Ectodermal cell (in vitro differentiated cells): Measurements from ENCODE around the gene KANK3.
A peak's percentile ranks its signal among the peaks of the same experiment; 100 is the strongest.
"Not testable (repeated sequence)": the region's sequence is repeated elsewhere in the genome, so short reads cannot be mapped to it uniquely, and the experiment has no call there.

Experiments used
- H3K27ac ChIP-seq: 2 replicates; pipeline ENCODE4 v1.7.0; 2013; ENCODE audit warnings: mild to moderate bottlenecking, low read depth, low read length; ENCODE audit not compliant: insufficient read depth, poor library complexity, severe bottlenecking
- H3K27me3 ChIP-seq: 2 replicates; pipeline ENCODE4 v1.7.0; 2013; ENCODE audit warnings: mild to moderate bottlenecking, low read length; ENCODE audit not compliant: insufficient read depth, control insufficient read depth, poor library complexity, severe bottlenecking
- H3K36me3 ChIP-seq: one replicate; pipeline ENCODE4 v1.7.0; 2013; ENCODE audit warnings: low read length; ENCODE audit not compliant: control insufficient read depth, insufficient read depth
- H3K4me1 ChIP-seq: one replicate; pipeline ENCODE4 v1.7.0; 2013; ENCODE audit warnings: low read length; ENCODE audit not compliant: control insufficient read depth, insufficient read depth
- H3K4me3 ChIP-seq: 2 replicates; pipeline ENCODE4 v1.7.0; 2013; ENCODE audit warnings: low read depth, low read length, control low read depth; ENCODE audit not compliant: insufficient read depth
- H3K9me3 ChIP-seq: 2 replicates; pipeline ENCODE4 v1.7.0; 2013; ENCODE audit warnings: mild to moderate bottlenecking, low read length, moderate library complexity; ENCODE audit not compliant: control insufficient read depth
- WGBS, 2 experiments: methylation state at CpG; one replicate each; pipeline ENCODE4 v1.1.7; 2013; ENCODE audit warnings: missing lambda C conversion rate in 2 of 2; 5-methylcytosine and 5-hydroxymethylcytosine counted together

Gene KANK3

GRCh38 chr19:8324186-8325050, 18.6 kb downstream of the KANK3 start:
- Histone ChIP-seq H3K27ac (no peak overlapping the region), H3K4me3 (no peak overlapping the region), H3K9me3 (no peaks in the 10 kb centered on the region), H3K4me1 (peaks cover 19% of the 10 kb centered on the region), H3K36me3 (peaks cover 8% of the 10 kb centered on the region), H3K27me3 (peaks cover 6% of the 10 kb centered on the region)
- 89% methylated on average over 17 of the region's 17 CpGs for WGBS, 2 experiments

- peaks cover 6% of the 10 kb centered on the region for H3K27me3 ChIP-seq
- no peaks in the 10 kb centered on the region for H3K9me3 ChIP-seq
- 78 to 91% methylated on average over 1 of the region's 1 CpG for WGBS, 2 experiments
- H3K27ac ChIP-seq, result no peak overlapping the region
- peaks cover 19% of the 10 kb centered on the region for H3K4me1 ChIP-seq
- H3K36me3 ChIP-seq, result peaks cover 8% of the 10 kb centered on the region
- no peak overlapping the region for H3K4me3 ChIP-seq
Measured at GRCh38 chr19:8323781-8324185, 19.3 kb downstream of the KANK3 start.

GRCh38 chr19:8322638-8322997, 20.4 kb downstream of the KANK3 start:
- H3K27ac ChIP-seq, result no peak overlapping the region
- peak overlapping the region; percentile 87 for H3K4me3 ChIP-seq
- H3K27me3 ChIP-seq, result no peaks in the 10 kb centered on the region
- no peaks in the 10 kb centered on the region for H3K9me3 ChIP-seq
- peaks cover 19% of the 10 kb centered on the region for H3K4me1 ChIP-seq
- 86 to 88% methylated on average over 7 of the region's 7 CpGs for WGBS, 2 experiments
- peaks cover 8% of the 10 kb centered on the region for H3K36me3 ChIP-seq

- Histone ChIP-seq H3K4me3 (peak overlapping the region; percentile 87), H3K4me1 (peaks cover 19% of the 10 kb centered on the region), H3K9me3 (no peaks in the 10 kb centered on the region), H3K36me3 (peaks cover 8% of the 10 kb centered on the region), H3K27me3 (no peaks in the 10 kb centered on the region), H3K27ac (no peak overlapping the region)
- WGBS, 2 experiments, result 21 to 27% methylated on average over 26 to 28 of the region's 30 CpGs
Measured at GRCh38 chr19:8321986-8322637, 20.9 kb downstream of the KANK3 start.

DNA sequence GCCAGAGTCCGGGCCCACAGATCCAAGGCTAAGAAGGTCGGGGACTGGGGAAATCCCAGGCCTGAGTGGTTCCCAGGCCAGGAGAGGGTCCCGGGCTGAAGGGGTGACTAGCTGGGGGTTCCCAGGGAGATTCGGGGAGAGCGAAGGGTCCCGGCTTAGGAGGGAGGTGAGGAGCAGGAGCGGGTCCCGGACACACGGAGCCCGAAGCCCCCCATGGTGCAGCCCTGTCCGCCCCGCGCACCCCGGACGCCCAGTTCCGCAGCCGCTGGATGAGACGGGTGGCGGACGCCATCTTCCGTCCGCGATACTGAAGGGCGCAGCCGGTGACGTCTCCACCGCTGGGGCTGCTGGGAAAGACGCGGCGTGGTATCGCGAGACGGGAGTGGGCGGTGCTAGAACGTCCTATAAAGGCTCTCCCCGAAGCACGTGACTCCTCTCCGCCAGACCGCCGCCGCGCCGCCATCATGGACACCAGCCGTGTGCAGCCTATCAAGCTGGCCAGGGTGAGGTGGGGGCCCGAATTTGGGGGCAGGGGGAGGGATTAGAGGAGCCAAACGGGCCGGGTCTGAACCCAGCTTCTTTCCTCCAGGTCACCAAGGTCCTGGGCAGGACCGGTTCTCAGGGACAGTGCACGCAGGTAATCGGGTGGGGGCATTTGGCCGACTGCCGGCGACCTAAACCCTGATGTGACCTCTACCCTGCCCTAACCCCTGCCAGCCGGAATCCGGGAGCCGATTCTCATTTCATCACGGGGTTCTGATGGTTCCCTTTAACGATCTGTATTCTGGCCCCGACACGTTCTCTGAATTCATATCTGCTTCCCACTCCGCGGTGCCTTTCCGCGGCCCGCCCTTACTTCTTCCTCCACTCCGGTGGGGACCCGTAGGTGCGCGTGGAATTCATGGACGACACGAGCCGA, 21.7 kb downstream of the KANK3 start, which contains the start of the genes NDUFA7 and RPS28:
TSS of gene NDUFA7 (minus strand) at position 309 of the 919 bp plus-strand sequence. CDS start at position 292, 17 bp downstream.
TSS of gene RPS28 (plus strand) at position 430 of the 919 bp plus-strand sequence. CDS start at position 465, 35 bp downstream.
- peak within 1 kb of the TSS; percentile 88 for H3K27ac ChIP-seq
- peak within 1 kb of the TSS; percentile 87 for H3K4me3 ChIP-seq
- peaks cover 19% of the 10 kb centered on the region for H3K4me1 ChIP-seq
- peaks cover 8% of the 10 kb centered on the region for H3K36me3 ChIP-seq
- H3K9me3 ChIP-seq, result no peaks in the 10 kb centered on the region
- no peaks in the 10 kb centered on the region for H3K27me3 ChIP-seq
- 0% methylated on average over 72 of the region's 72 CpGs for WGBS, 2 experiments

DNA sequence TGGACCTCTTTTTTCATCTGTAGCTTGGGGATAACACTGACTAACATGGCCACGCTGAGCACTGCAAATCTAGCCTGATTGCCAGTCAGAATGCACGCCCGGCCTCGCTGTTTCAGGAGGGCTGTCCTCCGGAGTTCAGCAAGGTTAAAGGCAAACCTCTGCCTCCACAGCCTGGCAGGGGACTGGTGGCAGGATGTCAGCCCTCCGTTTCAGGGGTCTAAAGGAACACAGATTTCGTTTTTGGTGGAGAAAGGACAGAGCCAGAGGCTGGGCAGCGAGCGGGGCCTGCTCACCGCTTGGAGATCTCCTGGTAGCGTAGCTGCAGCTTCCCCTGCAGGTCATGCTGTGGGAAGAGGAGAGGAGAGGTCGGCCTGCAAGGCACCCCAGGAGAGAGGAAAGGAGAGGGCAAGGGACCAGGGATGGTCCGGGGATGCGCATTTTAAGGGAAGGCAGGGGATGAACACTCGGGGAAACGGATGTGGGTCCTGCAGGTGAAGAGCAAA, 22.4 kb downstream of the KANK3 start:
- Histone ChIP-seq H3K4me1 (peaks cover 19% of the 10 kb centered on the region), H3K4me3 (peak overlapping the region; percentile 87), H3K9me3 (no peaks in the 10 kb centered on the region), H3K36me3 (peaks cover 12% of the 10 kb centered on the region), H3K27me3 (no peaks in the 10 kb centered on the region), H3K27ac (peak overlapping the region; percentile 88)
- WGBS, 2 experiments, result 3% methylated on average over 16 of the region's 16 CpGs

GRCh38 chr19:8319807-8320520, 23.1 kb downstream of the KANK3 start:
- 72 to 73% methylated on average over 18 to 19 of the region's 19 CpGs for WGBS, 2 experiments
- Histone ChIP-seq H3K4me1 (peaks cover 19% of the 10 kb centered on the region), H3K27ac (peak overlapping the region; percentile 88), H3K9me3 (no peaks in the 10 kb centered on the region), H3K4me3 (peak overlapping the region; percentile 87), H3K27me3 (no peaks in the 10 kb centered on the region), H3K36me3 (peaks cover 17% of the 10 kb centered on the region)

DNA sequence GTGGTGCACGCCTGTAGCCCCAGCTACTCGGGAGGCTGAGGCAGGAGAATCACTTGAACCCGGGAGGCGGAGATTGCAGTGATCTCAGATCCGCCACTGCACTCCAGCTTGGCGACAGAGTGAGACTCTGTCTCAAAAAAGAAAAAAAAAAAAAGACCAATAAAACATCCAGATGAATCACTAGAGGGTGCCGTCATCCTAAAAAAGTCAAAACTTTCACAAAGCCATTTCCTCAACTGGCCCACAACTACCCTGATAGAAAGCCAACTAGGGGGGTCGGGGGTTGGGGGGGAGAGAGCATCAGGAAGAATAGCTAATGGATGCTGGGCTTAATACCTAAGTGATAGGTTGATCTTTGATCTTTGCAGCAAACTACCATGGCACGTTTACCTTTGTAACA, 24.2 kb downstream of the KANK3 start:
- not testable (repeated sequence) for H3K9me3 ChIP-seq, H3K27me3 ChIP-seq, H3K4me3 ChIP-seq, H3K27ac ChIP-seq
- Histone ChIP-seq H3K4me1 (peaks cover 19% of the 10 kb centered on the region), H3K36me3 (peaks cover 17% of the 10 kb centered on the region)
- 90 to 93% methylated on average over 8 to 9 of the region's 9 CpGs for WGBS, 2 experiments

DNA sequence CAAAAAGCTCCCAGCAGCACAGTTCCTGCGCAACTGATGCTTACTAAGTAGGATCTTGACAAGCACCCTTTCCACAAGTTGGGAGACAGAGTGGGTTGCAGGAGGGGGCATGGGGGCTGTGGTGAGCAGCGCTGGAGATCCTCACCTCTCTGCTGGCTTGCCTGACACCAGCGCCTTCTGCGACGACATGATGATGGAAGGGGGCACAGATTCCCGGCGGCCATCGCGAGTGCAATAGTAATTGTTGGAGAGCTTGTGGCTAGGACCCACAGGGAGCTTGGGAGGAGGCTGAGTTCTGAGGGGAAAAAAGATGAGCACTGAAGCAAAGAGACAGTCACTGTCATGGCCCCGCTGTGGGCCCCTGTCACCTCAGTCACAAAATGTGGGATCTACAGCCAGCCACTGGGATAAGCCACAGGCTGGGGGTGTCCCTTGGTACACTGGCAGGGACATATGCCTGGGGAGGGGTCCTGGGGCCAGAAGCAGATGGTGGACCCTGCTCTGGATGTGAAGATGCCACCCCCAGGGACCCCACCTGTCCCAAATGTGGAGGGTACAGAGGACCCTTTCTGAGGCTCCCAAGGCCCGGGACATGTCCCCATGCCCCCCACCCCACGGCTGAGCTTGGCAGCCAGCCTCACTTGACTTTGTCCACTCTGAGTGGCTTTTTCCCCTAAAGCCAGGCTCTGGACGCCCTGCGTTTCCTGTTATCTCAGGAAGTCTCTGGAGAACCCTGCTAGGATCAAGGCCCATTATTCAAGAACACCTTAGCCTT, 26.5 kb downstream of the KANK3 start:
- no peak overlapping the region for H3K27ac ChIP-seq
- no peak overlapping the region for H3K4me3 ChIP-seq
- H3K27me3 ChIP-seq, result no peaks in the 10 kb centered on the region
- WGBS, 2 experiments, result 90 to 91% methylated on average over 14 of the region's 14 CpGs
- H3K4me1 ChIP-seq, result peaks cover 10% of the 10 kb centered on the region
- peaks cover 13% of the 10 kb centered on the region for H3K36me3 ChIP-seq
- H3K9me3 ChIP-seq, result no peaks in the 10 kb centered on the region
